Spleen (tissue), 11 donors: ENCODE data around the gene SATB1. TPM values are rescaled to one million over a fixed set of nuclear protein-coding genes. Genes with fewer than 3 reads are reported as not detected.

ENCODE experiments used
- DNase-seq: peaks from one replicate; pipeline ENCODE4 v3.0.0-alpha.2; 2020
- H3K27ac ChIP-seq, 8 donors: fragments of 200-600 bp; sonication (generic) in 7 of 8; 1 replicate in 4 of 8; 2 replicates in 4 of 8; pipeline versions ENCODE4 v1.5.0 to v1.8.0; 2016 to 2021; ENCODE audit warnings: inconsistent platforms in 4 of 8, mild to moderate bottlenecking in 4 of 8, moderate library complexity in 1 of 8
- H3K27me3 ChIP-seq, 7 donors: fragments of 200-600 bp; sonication (generic) in 6 of 7; replicated peaks in 1 of 7; 1 replicate in 4 of 7; 2 replicates in 3 of 7; pipeline versions ENCODE4 v1.5.0 to v1.8.0; 2016 to 2021; ENCODE audit warnings: inconsistent platforms in 3 of 7, mild to moderate bottlenecking in 1 of 7
- H3K36me3 ChIP-seq, 6 donors: fragments of 200-600 bp; sonication (generic) in 5 of 6; 1 replicate in 4 of 6; 2 replicates in 2 of 6; pipeline versions ENCODE4 v1.5.0 to v1.8.0; 2016 to 2021; ENCODE audit warnings: inconsistent platforms in 2 of 6
- H3K4me1 ChIP-seq, 6 donors: fragments of 200-600 bp; sonication (generic) in 5 of 6; 1 replicate in 3 of 6; 2 replicates in 3 of 6; pipeline versions ENCODE4 v1.5.0 to v1.8.0; 2016 to 2021; ENCODE audit warnings: inconsistent platforms in 3 of 6
- H3K4me3 ChIP-seq, 8 donors: fragments of 200-600 bp; sonication (generic) in 7 of 8; 1 replicate in 4 of 8; 2 replicates in 4 of 8; pipeline versions ENCODE4 v1.5.0 to v1.8.0; 2016 to 2021; ENCODE audit warnings: inconsistent platforms in 4 of 8, mild to moderate bottlenecking in 4 of 8, moderate library complexity in 2 of 8
- H3K9me3 ChIP-seq, 8 donors: fragments of 200-600 bp; sonication (generic) in 7 of 8; 1 replicate in 4 of 8; 2 replicates in 4 of 8; pipeline versions ENCODE4 v1.5.0 to v1.8.0; 2016 to 2021; ENCODE audit warnings: inconsistent platforms in 4 of 8
- CTCF ChIP-seq, 11 experiments: fragments of 200-600 bp in 7 of 11; fragments of 450-650 bp in 4 of 11; sonication (generic) in 4 of 11; IDR thresholded peaks in 8 of 11; conservative IDR thresholded peaks in 3 of 11; 1 replicate in 7 of 11; 2 replicates in 4 of 11; pipeline versions ENCODE4 v1.4.0 to v1.8.0; 2016 to 2021; ENCODE audit warnings: antibody characterized with exemption in 11 of 11, inconsistent platforms in 4 of 11, mild to moderate bottlenecking in 1 of 11
- POLR2A ChIP-seq, 3 donors: fragments of 450-650 bp; IDR thresholded peaks; one replicate each; pipeline ENCODE4 v1.5.1; 2017; ENCODE audit warnings: antibody characterized with exemption in 3 of 3, mild to moderate bottlenecking in 1 of 3
- POLR2AphosphoS5 ChIP-seq, 3 donors: sonication (generic); formaldehyde crosslinking; IDR thresholded peaks; one replicate each; pipeline ENCODE4 v1.5.1; 2017; ENCODE audit warnings: antibody characterized with exemption in 3 of 3
- WGBS, 5 donors: extraction: QIAGEN DNeasy Blood & Tissue Kit in 3 of 5; methylation state at CpG; one replicate each; pipeline versions ENCODE4 v1.1.5 to v1.1.7; 2013 to 2018; 5-methylcytosine and 5-hydroxymethylcytosine counted together
- intact Hi-C: fragments of 100-400 bp; cut with DNase I; formaldehyde crosslinking; loops from one replicate; pipeline ENCODE4 v1.15.0; 2023; ENCODE audit warnings: low total_unique reads
- polyA plus RNA-seq, 3 donors: library from polyadenylated mRNA; stranded (reverse); fragments of 200-250 nt; gene quantifications; one replicate each; pipeline ENCODE4 v1.2.1, GENCODE V29; 2013
- total RNA-seq, 7 donors: library from RNA; depleted of rRNA in 3 of 7; stranded (reverse); fragments of >200 nt in 3 of 7; fragmentation: NEBNext Ultra II Directional in 4 of 7; extraction: Animal tissue kit (Norgen Biotek cat#: 25700) in 4 of 7; gene quantifications; one replicate each; pipeline versions ENCODE4 v1.1.0 to v1.2.1, GENCODE V29; 2016 to 2021
- donor health status: healthy with polysubstance abuse.
- donor health status: DM: no; HTN: no; CAD: no; lungs with moderate emphysema.
- donor health status: DM: no; HTN: no; CAD: no.
- donor health status: Bipolar disorder and iron deficiency.
- donor health status: healthy.
- donor health status: DM: no; HTN: no; CAD: no.
- donor health status: DM: yes; HTN: yes; CAD: no.

SATB1 gene
- total and polyA plus RNA-seq, 10 donors = 11.7 to 104 (median 59.1) TPM

GRCh38 chr3:18412684-18413083, 12.5 kb downstream of the SATB1 start:
- TF ChIP-seq CTCF (IDR thresholded peaks at IDR 0.05 in 8 of 11, conservative IDR thresholded peaks at IDR 0.05 in 3 of 11) (no peak), POLR2A (IDR thresholded peaks at IDR 0.05) (no peak), POLR2AphosphoS5 (IDR thresholded peaks at IDR 0.05) (no peak)
- peak overlapping the region in 1 of 8 donors; percentile 26 for H3K27ac ChIP-seq
- intact Hi-C loops = no loop called here
- H3K36me3 ChIP-seq = peaks cover 0 to 86% (median 36%) of the 10 kb centered on the region in 6 donors
- H3K27me3 ChIP-seq = no peaks in the 10 kb centered on the region
- no peak for DNase-seq
- H3K4me1 ChIP-seq = peaks cover 0 to 44% (median 0%) of the 10 kb centered on the region in 6 donors
- H3K9me3 ChIP-seq = no peaks in the 10 kb centered on the region
- H3K4me3 ChIP-seq = no peak overlapping the region

GRCh38 chr3:18411541-18411940, 13.6 kb downstream of the SATB1 start:
- Histone ChIP-seq H3K4me3 (no peak overlapping the region), H3K36me3 (peaks cover 0 to 86% (median 29%) of the 10 kb centered on the region in 6 donors), H3K27ac (peak overlapping the region in 1 of 8 donors; percentile 17), H3K9me3 (no peaks in the 10 kb centered on the region), H3K4me1 (peaks cover 0 to 32% (median 0%) of the 10 kb centered on the region in 6 donors), H3K27me3 (no peaks in the 10 kb centered on the region)
- TF ChIP-seq POLR2A (IDR thresholded peaks at IDR 0.05) (no peak), CTCF (IDR thresholded peaks at IDR 0.05 in 8 of 11, conservative IDR thresholded peaks at IDR 0.05 in 3 of 11) (no peak), POLR2AphosphoS5 (IDR thresholded peaks at IDR 0.05) (no peak)
- DNase-seq = no peak
- intact Hi-C loops = no loop called here
- WGBS, 5 donors = 69 to 82% (median 79%) methylated on average over 2 of the region's 2 CpGs

- TF ChIP-seq CTCF (IDR thresholded peaks at IDR 0.05 in 8 of 11, conservative IDR thresholded peaks at IDR 0.05 in 3 of 11) (no peak), POLR2A (IDR thresholded peaks at IDR 0.05) (no peak), POLR2AphosphoS5 (IDR thresholded peaks at IDR 0.05) (no peak)
- no peak overlapping the region for H3K4me3 ChIP-seq
- no peaks in the 10 kb centered on the region for H3K27me3 ChIP-seq
- H3K27ac ChIP-seq = no peak overlapping the region
- no peak for DNase-seq
- H3K4me1 ChIP-seq = peaks cover 0 to 29% (median 0%) of the 10 kb centered on the region in 6 donors
- peaks cover 0 to 75% (median 16%) of the 10 kb centered on the region in 6 donors for H3K36me3 ChIP-seq
- H3K9me3 ChIP-seq = no peaks in the 10 kb centered on the region
- intact Hi-C loops = no loop called here
- whole genome bisulfite sequencing, 5 donors = 74 to 88% (median 78%) methylated on average over 6 of the region's 6 CpGs
These were observed 14.9 kb downstream of the SATB1 start for GRCh38 chr3:18410205-18410604.

DNA sequence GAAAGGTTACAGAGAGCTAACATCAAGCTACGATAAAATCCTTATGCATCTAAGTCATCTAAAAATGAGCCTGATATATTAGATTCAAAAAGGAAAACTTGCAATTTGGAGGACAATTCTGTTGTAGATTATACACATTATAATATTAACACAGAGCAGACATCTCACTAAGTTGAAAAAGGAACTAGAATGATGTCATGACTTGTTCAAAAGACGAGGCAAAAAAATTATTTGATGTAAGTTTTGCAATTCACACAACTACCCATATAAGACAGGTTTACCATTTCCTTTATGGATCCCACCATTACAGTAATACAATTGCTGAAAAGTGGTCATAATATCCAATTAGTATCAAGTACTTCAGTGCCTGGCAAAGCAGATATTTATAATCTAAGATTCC, 15.9 kb downstream of the SATB1 start:
- DNase-seq = no peak
- H3K4me1 ChIP-seq = peaks cover 0 to 26% (median 0%) of the 10 kb centered on the region in 6 donors
- peaks cover 0 to 66% (median 8%) of the 10 kb centered on the region in 6 donors for H3K36me3 ChIP-seq
- no peaks in the 10 kb centered on the region for H3K9me3 ChIP-seq
- H3K4me3 ChIP-seq = no peak overlapping the region
- no peaks in the 10 kb centered on the region for H3K27me3 ChIP-seq
- H3K27ac ChIP-seq = no peak overlapping the region
- TF ChIP-seq CTCF (IDR thresholded peaks at IDR 0.05 in 8 of 11, conservative IDR thresholded peaks at IDR 0.05 in 3 of 11) = no peak
- TF ChIP-seq POLR2AphosphoS5 (IDR thresholded peaks at IDR 0.05) = no peak
- no peak for TF ChIP-seq POLR2A (IDR thresholded peaks at IDR 0.05)
- intact Hi-C loops = no loop called here
- WGBS, 5 donors = 67 to 82% (median 72%) methylated on average over 2 of the region's 2 CpGs
